ENCODE results near the gene BUD31.
"Not testable (repeated sequence)": the region's sequence is repeated elsewhere in the genome, so short reads cannot be mapped to it uniquely, and the experiment has no call there.

The BUD31 gene

DNA sequence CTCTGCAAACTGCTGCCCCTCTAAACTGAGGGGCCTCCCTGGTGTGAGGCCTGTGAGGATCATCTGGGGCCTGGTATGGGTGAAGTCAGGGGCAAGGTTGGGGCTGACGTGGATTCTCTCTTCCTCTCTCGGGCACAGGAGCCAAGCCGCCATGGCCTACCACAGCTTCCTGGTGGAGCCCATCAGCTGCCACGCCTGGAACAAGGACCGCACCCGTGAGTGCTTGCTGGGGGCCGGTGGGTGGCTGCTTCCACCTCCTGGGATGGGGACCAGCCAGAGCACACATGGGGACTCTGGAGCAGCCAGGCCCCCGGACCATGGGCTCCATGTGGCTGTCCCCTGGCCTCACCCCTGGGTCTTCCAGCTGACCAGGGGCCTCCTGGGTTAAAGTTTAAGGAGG is 23.2 kb upstream of the BUD31 start:
- ChIA-PET POLR2A (no interaction called here), CTCF (no interaction called here)
- TF ChIP-seq, protein P1, sequence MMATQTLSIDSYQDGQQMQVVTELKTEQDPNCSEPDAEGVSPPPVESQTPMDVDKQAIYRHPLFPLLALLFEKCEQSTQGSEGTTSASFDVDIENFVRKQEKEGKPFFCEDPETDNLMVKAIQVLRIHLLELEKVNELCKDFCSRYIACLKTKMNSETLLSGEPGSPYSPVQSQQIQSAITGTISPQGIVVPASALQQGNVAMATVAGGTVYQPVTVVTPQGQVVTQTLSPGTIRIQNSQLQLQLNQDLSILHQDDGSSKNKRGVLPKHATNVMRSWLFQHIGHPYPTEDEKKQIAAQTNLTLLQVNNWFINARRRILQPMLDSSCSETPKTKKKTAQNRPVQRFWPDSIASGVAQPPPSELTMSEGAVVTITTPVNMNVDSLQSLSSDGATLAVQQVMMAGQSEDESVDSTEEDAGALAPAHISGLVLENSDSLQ (IDR thresholded peaks at IDR 0.05) = no peak
- no peak for TF ChIP-seq ELF4 (IDR thresholded peaks at IDR 0.05)
- no peak for TF ChIP-seq FOXA1 (IDR thresholded peaks at IDR 0.05)
- no peak for TF ChIP-seq CTBP1 (IDR thresholded peaks at IDR 0.05; ENCODE audit: borderline replicate concordance)
- TF ChIP-seq BHLHE40 (IDR thresholded peaks at IDR 0.05; ENCODE audit: borderline replicate concordance) = no peak
- no peak for TF ChIP-seq LEF1 (IDR thresholded peaks at IDR 0.05; ENCODE audit: borderline replicate concordance)
- TF ChIP-seq SP1 (IDR thresholded peaks at IDR 0.05) = no peak
- no peak for TF ChIP-seq NFRKB (IDR thresholded peaks at IDR 0.05)
- TF ChIP-seq TARDBP (IDR thresholded peaks at IDR 0.05) = no peak
- DNase-seq (ENCODE audit: extremely low spot score) = no peak

DNA sequence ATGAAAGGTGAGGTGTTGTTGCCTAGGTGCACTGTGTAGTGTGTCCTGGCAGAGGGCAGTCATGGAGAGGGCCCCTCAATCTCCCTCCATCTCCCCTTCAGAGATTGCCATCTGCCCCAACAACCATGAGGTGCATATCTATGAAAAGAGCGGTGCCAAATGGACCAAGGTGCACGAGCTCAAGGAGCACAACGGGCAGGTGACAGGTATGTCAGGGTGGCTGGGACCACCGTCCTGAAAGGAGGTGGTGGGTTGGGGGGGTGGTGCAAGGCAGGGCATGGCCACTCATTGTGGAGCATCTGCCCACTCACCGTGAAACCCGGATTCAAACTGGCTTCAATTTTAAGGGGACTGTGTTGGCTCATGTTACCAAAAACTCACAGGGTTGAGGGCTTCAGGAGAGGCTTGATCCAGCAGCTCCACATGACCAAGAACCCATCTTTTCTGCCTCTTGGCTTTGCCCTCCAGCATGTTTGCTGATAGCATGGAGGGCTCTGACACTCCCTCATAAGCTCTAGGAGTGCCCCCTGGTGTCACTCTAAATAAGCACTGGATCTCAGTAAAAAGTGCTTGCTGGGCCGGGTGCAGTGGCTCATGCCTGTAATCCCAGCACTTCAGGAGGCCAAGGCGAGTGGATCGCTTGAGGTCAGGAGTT is 22.1 kb upstream of the BUD31 start:
- CTCF ChIA-PET = interaction anchor here (0.7 kb wide), 1 partner anchor 994 kb away, joined by 3 read pairs; no protein-coding TSS in a partner anchor
- POLR2A ChIA-PET = no interaction called here
- peak; percentile 49 for DNase-seq (ENCODE audit: extremely low spot score)
- TF ChIP-seq CTBP1 (IDR thresholded peaks at IDR 0.05; ENCODE audit: borderline replicate concordance) = no peak
- TF ChIP-seq FOXA1 (IDR thresholded peaks at IDR 0.05) = no peak
- TF ChIP-seq LEF1 (IDR thresholded peaks at IDR 0.05; ENCODE audit: borderline replicate concordance) = no peak
- TF ChIP-seq SUZ12 (IDR thresholded peaks at IDR 0.05) = no peak
- TF ChIP-seq, protein P1 (IDR thresholded peaks at IDR 0.05) = no peak
- no peak for TF ChIP-seq FOXK2 (IDR thresholded peaks at IDR 0.05)
- no peak for TF ChIP-seq L3MBTL2 (conservative IDR thresholded peaks at IDR 0.05)
- TF ChIP-seq TARDBP (IDR thresholded peaks at IDR 0.05) = no peak
- no peak for TF ChIP-seq BHLHE40 (IDR thresholded peaks at IDR 0.05; ENCODE audit: borderline replicate concordance)
- no peak for TF ChIP-seq ARNT (IDR thresholded peaks at IDR 0.05)
- TF ChIP-seq HDGF (IDR thresholded peaks at IDR 0.05; ENCODE audit: borderline replicate concordance) = no peak

DNA sequence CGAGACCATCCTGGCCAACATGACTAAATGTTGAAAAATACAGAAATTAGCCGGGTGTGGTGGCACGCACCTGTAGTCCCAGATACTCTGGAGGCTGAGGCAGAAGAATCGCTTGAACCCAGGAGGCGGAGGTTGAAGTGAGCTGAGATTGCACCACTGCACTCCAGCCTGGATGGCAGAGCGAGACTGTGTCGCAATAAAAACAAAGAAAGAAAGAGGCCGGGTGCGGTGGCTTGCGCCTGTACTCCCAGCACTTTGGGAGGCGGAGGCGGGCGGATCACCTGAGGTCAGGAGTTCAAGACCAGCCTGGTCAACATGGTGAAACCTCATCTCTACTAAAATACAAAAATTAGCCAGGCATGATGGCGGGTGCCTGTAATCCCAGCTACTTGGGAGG is 21.5 kb upstream of the BUD31 start:
- CTCF ChIA-PET = interaction anchor here (0.6 kb wide), 1 partner anchor 36 kb away, joined by 3 read pairs; no protein-coding TSS in a partner anchor
- DNase-seq (ENCODE audit: extremely low spot score); POLR2A ChIA-PET: not testable (repeated sequence)

DNA sequence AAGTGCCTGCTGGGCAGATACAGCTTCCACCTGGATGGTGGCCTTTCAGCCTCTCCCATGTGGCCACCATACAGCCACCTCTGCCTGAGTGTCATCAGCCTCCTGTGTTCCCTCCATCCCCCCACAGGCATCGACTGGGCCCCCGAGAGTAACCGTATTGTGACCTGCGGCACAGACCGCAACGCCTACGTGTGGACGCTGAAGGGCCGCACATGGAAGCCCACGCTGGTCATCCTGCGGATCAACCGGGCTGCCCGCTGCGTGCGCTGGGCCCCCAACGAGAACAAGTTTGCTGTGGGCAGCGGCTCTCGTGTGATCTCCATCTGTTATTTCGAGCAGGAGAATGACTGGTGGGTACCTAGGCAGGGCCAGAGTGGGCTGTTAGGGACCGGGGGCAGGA is 20.9 kb upstream of the BUD31 start:
- TF ChIP-seq CTBP1 (IDR thresholded peaks at IDR 0.05; ENCODE audit: borderline replicate concordance) (no peak), TARDBP (IDR thresholded peaks at IDR 0.05) (no peak), ARNT (IDR thresholded peaks at IDR 0.05) (no peak), L3MBTL2 (conservative IDR thresholded peaks at IDR 0.05) (no peak), SUZ12 (IDR thresholded peaks at IDR 0.05) (no peak), HDGF (IDR thresholded peaks at IDR 0.05; ENCODE audit: borderline replicate concordance) (no peak), NFRKB (IDR thresholded peaks at IDR 0.05) (no peak)
- TF ChIP-seq, protein P1 (IDR thresholded peaks at IDR 0.05) = no peak
- POLR2A ChIA-PET = no interaction called here
- CTCF ChIA-PET = interaction anchor here (0.6 kb wide), 1 partner anchor 36 kb away, joined by 3 read pairs; no protein-coding TSS in a partner anchor
- DNase-seq (ENCODE audit: extremely low spot score) = no peak

DNA sequence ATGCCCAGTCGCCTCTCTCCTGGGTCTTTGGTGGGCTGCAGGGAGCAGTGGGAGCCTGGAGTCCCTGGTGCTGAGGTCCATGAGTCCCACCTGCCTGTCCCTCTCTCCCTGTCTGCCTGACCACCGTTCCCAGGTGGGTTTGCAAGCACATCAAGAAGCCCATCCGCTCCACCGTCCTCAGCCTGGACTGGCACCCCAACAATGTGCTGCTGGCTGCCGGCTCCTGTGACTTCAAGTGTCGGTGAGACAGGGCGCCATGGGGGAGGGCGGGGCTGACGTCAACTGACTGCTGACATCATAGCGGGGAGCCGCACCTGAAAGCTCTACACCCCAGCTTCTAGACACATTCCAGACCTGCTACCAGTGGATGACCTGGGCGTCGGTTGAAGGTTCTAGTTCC is 19.0 kb upstream of the BUD31 start:
- no peak for TF ChIP-seq L3MBTL2 (conservative IDR thresholded peaks at IDR 0.05)
- TF ChIP-seq ZNF384 (IDR thresholded peaks at IDR 0.05) = no peak
- TF ChIP-seq NFRKB (IDR thresholded peaks at IDR 0.05) = no peak
- no peak for TF ChIP-seq FOXM1 (IDR thresholded peaks at IDR 0.05; ENCODE audit: borderline replicate concordance)
- DNase-seq (ENCODE audit: extremely low spot score) = no peak
- POLR2A ChIA-PET = interaction anchor here (2.4 kb wide), 1 partner anchor 19 kb away, joined by 8 read pairs; the partner anchor contains the start of genes BUD31 and PDAP1
- CTCF ChIA-PET = no interaction called here

DNA sequence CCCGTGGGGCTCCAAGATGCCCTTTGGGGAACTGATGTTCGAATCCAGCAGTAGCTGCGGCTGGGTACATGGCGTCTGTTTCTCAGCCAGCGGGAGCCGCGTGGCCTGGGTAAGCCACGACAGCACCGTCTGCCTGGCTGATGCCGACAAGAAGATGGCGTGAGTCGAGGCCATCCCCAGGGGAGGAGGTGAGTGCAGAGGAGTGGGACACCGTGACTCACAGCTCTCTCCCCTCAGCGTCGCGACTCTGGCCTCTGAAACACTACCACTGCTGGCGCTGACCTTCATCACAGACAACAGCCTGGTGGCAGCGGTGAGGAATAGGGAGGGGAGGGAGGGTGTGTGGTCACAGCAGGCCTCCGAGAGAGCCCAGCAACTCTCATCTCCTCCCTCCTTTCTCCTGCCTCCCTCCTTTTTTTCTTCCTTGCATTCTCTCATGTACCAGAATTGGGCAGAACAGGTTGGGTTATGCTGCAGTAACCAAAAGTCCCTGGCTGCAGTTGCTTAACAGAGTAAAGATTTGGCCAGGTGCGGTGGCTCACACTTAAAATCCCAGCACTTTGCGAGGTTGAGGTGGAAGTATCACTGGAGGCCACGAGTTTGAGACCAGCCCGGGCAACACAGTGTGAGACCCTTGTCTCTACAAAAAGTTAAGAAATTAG is 17.7 kb upstream of the BUD31 start:
- POLR2A ChIA-PET = interaction anchor here (0.9 kb wide), 1 partner anchor 19 kb away, joined by 3 read pairs; no protein-coding TSS in a partner anchor
- TF ChIP-seq, protein P1 (IDR thresholded peaks at IDR 0.05) = no peak
- TF ChIP-seq CTBP1 (IDR thresholded peaks at IDR 0.05; ENCODE audit: borderline replicate concordance) = no peak
- TF ChIP-seq ARNT (IDR thresholded peaks at IDR 0.05) = no peak
- no peak for TF ChIP-seq FOXA1 (IDR thresholded peaks at IDR 0.05)
- no peak for TF ChIP-seq TARDBP (IDR thresholded peaks at IDR 0.05)
- TF ChIP-seq ZNF384 (IDR thresholded peaks at IDR 0.05) = no peak
- DNase-seq (ENCODE audit: extremely low spot score) = no peak
- CTCF ChIA-PET = interaction anchor here (1.2 kb wide), 1 partner anchor 9 kb away, joined by 3 read pairs; no protein-coding TSS in a partner anchor
